Endodermal cell (in vitro differentiated cells): ENCODE data around the gene CSNK1G1. TPM values are rescaled to one million over a fixed set of nuclear protein-coding genes. Genes with fewer than 3 reads are reported as not detected.

Experiments
- DNase-seq: peaks from one replicate; pipeline ENCODE4 v3.0.0-alpha.2; 2017
- H3K27ac ChIP-seq: 2 replicates; pipeline ENCODE4 v1.5.1; 2013; ENCODE audit warnings: mild to moderate bottlenecking, low read depth, low read length, moderate library complexity
- H3K27me3 ChIP-seq: 2 replicates; pipeline ENCODE4 v1.6.1; 2013; ENCODE audit warnings: mild to moderate bottlenecking, low read length, moderate library complexity; ENCODE audit not compliant: insufficient read depth, control insufficient read depth, poor library complexity, severe bottlenecking
- H3K36me3 ChIP-seq: 2 replicates; pipeline ENCODE4 v1.7.0; 2013; ENCODE audit warnings: mild to moderate bottlenecking, low read length, moderate library complexity; ENCODE audit not compliant: control insufficient read depth, insufficient read depth
- H3K4me1 ChIP-seq: one replicate; pipeline ENCODE4 v1.7.0; 2013; ENCODE audit warnings: low read length; ENCODE audit not compliant: control insufficient read depth, insufficient read depth
- H3K4me3 ChIP-seq: 2 replicates; pipeline ENCODE4 v1.5.1; 2013; ENCODE audit warnings: mild to moderate bottlenecking, low read length, moderate library complexity
- H3K9ac ChIP-seq: 2 replicates; pipeline ENCODE4 v1.6.1; 2013; ENCODE audit warnings: mild to moderate bottlenecking, low read length, moderate library complexity; ENCODE audit not compliant: poor library complexity, severe bottlenecking; ENCODE audit errors: extremely low read depth
- H3K9me3 ChIP-seq: 2 replicates; pipeline ENCODE4 v1.6.1; 2013; ENCODE audit warnings: mild to moderate bottlenecking, low read length, moderate library complexity; ENCODE audit not compliant: control insufficient read depth
- H3K27ac Mint-ChIP-seq: 2 replicates; pipeline ENCODE4 v1.8.0; 2020; ENCODE audit warnings: mixed read lengths
- H3K27me3 Mint-ChIP-seq: 2 replicates; pipeline ENCODE4 v1.8.0; 2021; ENCODE audit warnings: mild to moderate bottlenecking, mixed read lengths; ENCODE audit not compliant: insufficient read depth
- H3K36me3 Mint-ChIP-seq: 2 replicates; pipeline ENCODE4 v1.8.0; 2020; ENCODE audit warnings: low read depth, mixed read lengths
- H3K4me1 Mint-ChIP-seq: 2 replicates; pipeline ENCODE4 v1.8.0; 2020; ENCODE audit warnings: mixed read lengths
- H3K4me3 Mint-ChIP-seq: 2 replicates; pipeline ENCODE4 v1.8.0; 2020; ENCODE audit warnings: mild to moderate bottlenecking, moderate library complexity, mixed read lengths
- H3K9me3 Mint-ChIP-seq: 2 replicates; pipeline ENCODE4 v1.8.0; 2020; ENCODE audit warnings: mild to moderate bottlenecking, mixed read lengths
- CTCF ChIP-seq: fragments of 200-600 bp; sonication (generic); conservative IDR thresholded peaks from 2 replicates; pipeline ENCODE4 v1.5.0; 2021; ENCODE audit warnings: antibody characterized with exemption, mild to moderate bottlenecking
- WGBS, 2 experiments: methylation state at CpG; one replicate each; pipeline versions ENCODE4 v1.1.5 to v1.1.7; 2013; ENCODE audit warnings: missing lambda C conversion rate in 2 of 2, mixed read lengths in 1 of 2; ENCODE audit not compliant: insufficient coverage in 1 of 2, insufficient read length in 1 of 2; 5-methylcytosine and 5-hydroxymethylcytosine counted together
- total RNA-seq, 2 donors: library from RNA; stranded (reverse); fragmentation: NEBNext Ultra II Directional in 1 of 2; extraction: Animal tissue kit (Norgen Biotek cat#: 25700) in 1 of 2; gene quantifications; 2 replicates in 1 of 2; 3 replicates in 1 of 2; pipeline ENCODE4 v1.2.1, GENCODE V29; 2021

CSNK1G1 gene
- total RNA-seq, 2 donors from 2014 or later, result 24.5 to 31.4 TPM

- Histone ChIP-seq H3K4me1 (no peaks in the 10 kb centered on the region), H3K4me3 (no peak overlapping the region), H3K27me3 (no peaks in the 10 kb centered on the region), H3K36me3 (peaks cover 4% of the 10 kb centered on the region), H3K9ac (no peak overlapping the region), H3K27ac (no peak overlapping the region), H3K9me3 (no peaks in the 10 kb centered on the region)
- H3K4me3 Mint-ChIP-seq, result no peak overlapping the region
- peak overlapping the region; percentile 40 for H3K27ac Mint-ChIP-seq
- H3K27me3 Mint-ChIP-seq, result no peaks in the 10 kb centered on the region
- no peak for TF ChIP-seq CTCF
- DNase-seq, result no peak
- peaks cover 3% of the 10 kb centered on the region for H3K4me1 Mint-ChIP-seq
- H3K36me3 Mint-ChIP-seq, result peaks cover 13% of the 10 kb centered on the region
- WGBS, 2 experiments, result 94 to 95% methylated on average over 2 to 4 of the region's 4 CpGs
- no peaks in the 10 kb centered on the region for H3K9me3 Mint-ChIP-seq
Measured at GRCh38 chr15:64279131-64279530, 76.8 kb downstream of the CSNK1G1 start.

DNA sequence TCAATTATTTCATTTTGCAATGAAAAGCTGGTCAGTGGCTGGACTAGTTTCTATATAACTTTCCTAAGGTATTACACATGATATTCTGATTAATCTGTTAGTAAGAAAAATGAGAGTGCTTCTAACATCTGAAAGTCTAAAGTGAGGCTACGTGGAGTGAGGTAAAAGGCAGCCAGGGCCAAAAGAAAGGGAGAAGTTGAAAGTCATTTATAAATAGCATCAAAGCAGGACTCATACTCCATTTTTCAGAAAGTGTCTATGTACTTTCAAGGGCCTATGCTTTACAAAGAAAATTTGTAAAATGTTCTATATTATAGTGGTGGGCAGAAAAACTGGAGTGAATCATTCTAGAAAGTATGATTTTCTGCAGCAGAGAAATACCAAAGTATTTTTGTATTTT, 80.0 kb downstream of the CSNK1G1 start:
- no peak overlapping the region for H3K4me3 ChIP-seq
- TF ChIP-seq CTCF, result no peak
- no peak overlapping the region for H3K9ac ChIP-seq
- 83 to 100% methylated on average over 1 of the region's 1 CpG for WGBS, 2 experiments
- H3K9me3 Mint-ChIP-seq, result peaks cover 10% of the 10 kb centered on the region
- no peak overlapping the region for H3K4me3 Mint-ChIP-seq
- peaks cover 7% of the 10 kb centered on the region for H3K4me1 Mint-ChIP-seq
- no peaks in the 10 kb centered on the region for H3K4me1 ChIP-seq
- H3K36me3 ChIP-seq, result no peaks in the 10 kb centered on the region
- H3K27ac Mint-ChIP-seq, result no peak overlapping the region
- H3K27me3 ChIP-seq, result no peaks in the 10 kb centered on the region
- peaks cover 10% of the 10 kb centered on the region for H3K9me3 ChIP-seq
- H3K27me3 Mint-ChIP-seq, result no peaks in the 10 kb centered on the region
- no peak for DNase-seq
- H3K36me3 Mint-ChIP-seq, result peaks cover 24% of the 10 kb centered on the region
- H3K27ac ChIP-seq, result no peak overlapping the region

GRCh38 chr15:64274341-64274950, 81.5 kb downstream of the CSNK1G1 start:
- Mint-ChIP-seq H3K4me1 (peaks cover 7% of the 10 kb centered on the region), H3K36me3 (peaks cover 24% of the 10 kb centered on the region), H3K9me3 (peaks cover 10% of the 10 kb centered on the region), H3K4me3 (no peak overlapping the region), H3K27ac (no peak overlapping the region), H3K27me3 (no peaks in the 10 kb centered on the region)
- 91 to 100% methylated on average over 1 to 2 of the region's 2 CpGs for WGBS, 2 experiments
- Histone ChIP-seq H3K4me1 (no peaks in the 10 kb centered on the region), H3K27ac (no peak overlapping the region), H3K36me3 (no peaks in the 10 kb centered on the region), H3K27me3 (no peaks in the 10 kb centered on the region), H3K9me3 (peaks cover 10% of the 10 kb centered on the region), H3K9ac (no peak overlapping the region), H3K4me3 (no peak overlapping the region)
- DNase-seq, result no peak
- TF ChIP-seq CTCF, result no peak
